Measurements from ENCODE around the gene MRPL49.
A peak's percentile ranks its signal among the peaks of the same experiment; 100 is the strongest.

The MRPL49 gene

DNA sequence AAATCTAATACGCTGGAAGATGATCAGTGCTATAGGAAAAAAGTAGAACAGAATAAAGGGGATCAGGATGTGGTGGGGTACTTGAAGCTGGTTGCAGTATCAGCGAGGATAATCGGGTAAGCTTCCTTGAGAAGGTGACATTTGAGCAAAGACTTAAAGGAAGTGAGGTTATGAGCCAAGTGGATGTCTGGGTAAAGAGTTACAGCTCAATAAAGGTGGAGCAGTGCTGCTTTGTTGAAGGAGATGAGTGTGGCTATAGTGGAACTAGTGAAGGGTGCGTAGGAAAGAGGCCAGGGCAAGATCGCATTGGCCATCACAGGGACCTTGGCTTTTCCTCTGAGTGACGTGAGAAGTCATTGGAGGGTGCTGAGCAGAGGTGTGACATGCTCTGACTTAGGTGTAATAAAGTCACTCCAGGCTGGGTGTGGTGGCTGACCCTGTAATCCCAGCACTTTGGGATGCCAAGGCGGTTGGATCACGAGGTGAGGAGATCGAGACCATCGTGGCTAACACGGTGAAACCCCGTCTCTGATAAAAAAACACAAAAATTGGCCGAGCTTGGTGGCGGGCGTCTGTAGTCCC lies 14.5 kb downstream of the MRPL49 start (continued):
- TF ChIP-seq, protein P1, sequence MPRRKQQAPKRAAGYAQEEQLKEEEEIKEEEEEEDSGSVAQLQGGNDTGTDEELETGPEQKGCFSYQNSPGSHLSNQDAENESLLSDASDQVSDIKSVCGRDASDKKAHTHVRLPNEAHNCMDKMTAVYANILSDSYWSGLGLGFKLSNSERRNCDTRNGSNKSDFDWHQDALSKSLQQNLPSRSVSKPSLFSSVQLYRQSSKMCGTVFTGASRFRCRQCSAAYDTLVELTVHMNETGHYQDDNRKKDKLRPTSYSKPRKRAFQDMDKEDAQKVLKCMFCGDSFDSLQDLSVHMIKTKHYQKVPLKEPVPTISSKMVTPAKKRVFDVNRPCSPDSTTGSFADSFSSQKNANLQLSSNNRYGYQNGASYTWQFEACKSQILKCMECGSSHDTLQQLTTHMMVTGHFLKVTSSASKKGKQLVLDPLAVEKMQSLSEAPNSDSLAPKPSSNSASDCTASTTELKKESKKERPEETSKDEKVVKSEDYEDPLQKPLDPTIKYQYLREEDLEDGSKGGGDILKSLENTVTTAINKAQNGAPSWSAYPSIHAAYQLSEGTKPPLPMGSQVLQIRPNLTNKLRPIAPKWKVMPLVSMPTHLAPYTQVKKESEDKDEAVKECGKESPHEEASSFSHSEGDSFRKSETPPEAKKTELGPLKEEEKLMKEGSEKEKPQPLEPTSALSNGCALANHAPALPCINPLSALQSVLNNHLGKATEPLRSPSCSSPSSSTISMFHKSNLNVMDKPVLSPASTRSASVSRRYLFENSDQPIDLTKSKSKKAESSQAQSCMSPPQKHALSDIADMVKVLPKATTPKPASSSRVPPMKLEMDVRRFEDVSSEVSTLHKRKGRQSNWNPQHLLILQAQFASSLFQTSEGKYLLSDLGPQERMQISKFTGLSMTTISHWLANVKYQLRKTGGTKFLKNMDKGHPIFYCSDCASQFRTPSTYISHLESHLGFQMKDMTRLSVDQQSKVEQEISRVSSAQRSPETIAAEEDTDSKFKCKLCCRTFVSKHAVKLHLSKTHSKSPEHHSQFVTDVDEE (CRISPR knock-in tag; IDR thresholded peaks at IDR 0.05) = no peak
- TF ChIP-seq ARNTL (CRISPR knock-in tag; IDR thresholded peaks at IDR 0.05; ENCODE audit: borderline replicate concordance, low read depth) = no peak
- no peak for TF ChIP-seq ZFP3 (CRISPR knock-in tag; IDR thresholded peaks at IDR 0.05)
- TF ChIP-seq TCF4 (CRISPR knock-in tag; IDR thresholded peaks at IDR 0.05; ENCODE audit: borderline replicate concordance) = no peak
- TF ChIP-seq TOX (CRISPR knock-in tag; IDR thresholded peaks at IDR 0.05; ENCODE audit: borderline replicate concordance) = no peak
- TF ChIP-seq CSDC2 (CRISPR knock-in tag; IDR thresholded peaks at IDR 0.05) = no peak
- TF ChIP-seq, protein P2, sequence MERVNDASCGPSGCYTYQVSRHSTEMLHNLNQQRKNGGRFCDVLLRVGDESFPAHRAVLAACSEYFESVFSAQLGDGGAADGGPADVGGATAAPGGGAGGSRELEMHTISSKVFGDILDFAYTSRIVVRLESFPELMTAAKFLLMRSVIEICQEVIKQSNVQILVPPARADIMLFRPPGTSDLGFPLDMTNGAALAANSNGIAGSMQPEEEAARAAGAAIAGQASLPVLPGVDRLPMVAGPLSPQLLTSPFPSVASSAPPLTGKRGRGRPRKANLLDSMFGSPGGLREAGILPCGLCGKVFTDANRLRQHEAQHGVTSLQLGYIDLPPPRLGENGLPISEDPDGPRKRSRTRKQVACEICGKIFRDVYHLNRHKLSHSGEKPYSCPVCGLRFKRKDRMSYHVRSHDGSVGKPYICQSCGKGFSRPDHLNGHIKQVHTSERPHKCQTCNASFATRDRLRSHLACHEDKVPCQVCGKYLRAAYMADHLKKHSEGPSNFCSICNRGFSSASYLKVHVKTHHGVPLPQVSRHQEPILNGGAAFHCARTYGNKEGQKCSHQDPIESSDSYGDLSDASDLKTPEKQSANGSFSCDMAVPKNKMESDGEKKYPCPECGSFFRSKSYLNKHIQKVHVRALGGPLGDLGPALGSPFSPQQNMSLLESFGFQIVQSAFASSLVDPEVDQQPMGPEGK (CRISPR knock-in tag; IDR thresholded peaks at IDR 0.05; ENCODE audit: borderline replicate concordance) = no peak
- no peak for TF ChIP-seq RARB (CRISPR knock-in tag; IDR thresholded peaks at IDR 0.05)
- TF ChIP-seq BACH2 (CRISPR knock-in tag; IDR thresholded peaks at IDR 0.05; ENCODE audit: borderline replicate concordance) = no peak

DNA sequence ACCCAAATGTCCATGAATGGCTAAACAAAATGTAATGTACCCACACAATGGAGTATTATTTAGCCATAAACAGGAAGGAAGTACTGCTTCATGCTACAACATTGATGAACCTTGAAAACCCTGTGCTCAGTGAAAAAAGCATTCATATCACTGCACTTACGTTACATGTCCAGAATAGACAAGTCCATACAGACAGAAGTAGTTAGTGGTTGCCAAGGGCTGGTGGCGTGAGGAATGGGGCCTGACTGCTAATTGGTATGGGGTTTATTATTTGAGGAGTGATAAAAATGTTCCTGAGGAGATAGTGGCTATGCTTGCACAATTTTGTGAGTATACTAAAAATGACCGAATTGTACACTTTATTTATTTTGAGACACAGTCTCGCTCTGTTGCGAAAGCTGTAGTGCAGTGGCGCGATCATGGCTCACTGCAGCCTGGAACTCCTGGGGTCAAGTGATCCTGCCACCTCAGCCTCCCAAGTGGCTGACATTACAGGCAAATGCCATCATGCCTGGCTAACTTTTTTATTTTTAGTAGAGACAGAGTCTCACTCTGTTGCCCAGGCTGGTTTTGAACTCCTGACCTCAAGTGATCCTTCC lies 19.9 kb downstream of the MRPL49 start:
- TF ChIP-seq RARB (CRISPR knock-in tag; IDR thresholded peaks at IDR 0.05) (no peak), GLIS3 (CRISPR knock-in tag; IDR thresholded peaks at IDR 0.05) (no peak), OSR1 (CRISPR knock-in tag; IDR thresholded peaks at IDR 0.05) (no peak), ZNF8 (CRISPR knock-in tag; IDR thresholded peaks at IDR 0.05) (no peak)
- ATAC-seq = no peak

DNA sequence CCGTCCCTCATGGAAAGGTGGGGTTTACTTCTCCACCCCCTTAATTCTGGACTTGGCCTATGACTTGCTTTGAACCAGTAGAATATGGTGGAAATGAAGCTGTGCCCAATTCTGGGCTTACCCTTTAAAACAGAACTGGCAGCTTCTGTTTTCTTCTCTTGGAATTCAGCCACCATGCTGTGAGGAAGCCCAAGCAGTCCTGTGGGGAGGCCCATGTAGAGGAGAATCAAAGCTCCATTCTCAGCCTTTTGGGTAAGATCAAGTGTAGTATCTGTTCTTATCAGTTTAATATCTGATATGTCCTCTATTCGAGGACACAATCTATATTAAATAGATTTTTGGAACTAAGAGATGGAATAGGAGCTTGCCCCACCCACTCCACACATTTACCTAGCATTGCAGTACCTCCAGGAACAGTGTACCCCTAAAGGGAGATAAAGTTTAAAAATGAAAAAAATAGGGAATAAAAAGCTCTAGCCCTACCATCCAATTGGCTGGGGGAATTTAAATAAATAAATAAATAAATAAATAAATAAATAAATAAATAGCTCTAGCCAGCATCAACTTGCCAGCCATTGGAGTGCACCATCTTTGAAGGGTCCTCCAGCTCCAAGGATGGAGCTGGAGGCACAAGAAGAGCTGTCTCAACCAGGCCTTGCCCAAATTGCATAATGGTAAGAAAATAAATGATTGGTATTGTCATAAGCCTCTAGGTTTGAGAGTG lies 25.4 kb downstream of the MRPL49 start:
- 0 out of 2 replicates have a peak, but pooled peaks have one; percentile 52 for TF ChIP-seq ZNF565 (CRISPR knock-in tag; conservative IDR thresholded peaks at IDR 0.05; ENCODE audit: low read depth)
- TF ChIP-seq, protein P1 (CRISPR knock-in tag; IDR thresholded peaks at IDR 0.05) = no peak
- ATAC-seq = no peak

DNA sequence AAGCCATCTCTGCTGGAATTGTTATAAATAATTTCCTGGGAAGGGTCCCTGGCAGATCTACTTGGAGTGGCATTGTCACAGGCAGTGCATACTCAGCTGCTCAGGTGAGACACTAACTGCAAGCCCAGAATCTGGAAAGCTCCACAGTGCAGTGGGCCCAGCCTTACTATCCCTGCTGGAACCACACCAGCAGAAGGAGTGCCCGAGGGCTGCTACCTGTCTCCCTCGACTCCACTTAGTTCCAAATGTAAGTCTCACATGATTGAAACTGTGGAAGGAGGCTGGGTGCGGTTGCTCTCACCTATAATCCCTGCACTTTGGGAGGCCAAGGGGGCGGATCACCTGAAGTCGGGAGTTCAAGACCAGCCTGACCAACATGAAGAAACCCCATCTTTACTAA lies 26.5 kb downstream of the MRPL49 start:
- no peak for ATAC-seq
- TF ChIP-seq OSR1 (CRISPR knock-in tag; IDR thresholded peaks at IDR 0.05) (no peak), ESRRG (CRISPR knock-in tag; IDR thresholded peaks at IDR 0.05) (no peak), ZFP3 (CRISPR knock-in tag; IDR thresholded peaks at IDR 0.05) (no peak), RARB (CRISPR knock-in tag; IDR thresholded peaks at IDR 0.05) (no peak), SNAI2 (CRISPR knock-in tag; IDR thresholded peaks at IDR 0.05) (no peak), TCF4 (CRISPR knock-in tag; IDR thresholded peaks at IDR 0.05; ENCODE audit: borderline replicate concordance) (no peak), ARNTL (CRISPR knock-in tag; IDR thresholded peaks at IDR 0.05; ENCODE audit: borderline replicate concordance, low read depth) (no peak), ZNF8 (CRISPR knock-in tag; IDR thresholded peaks at IDR 0.05) (no peak), TOX (CRISPR knock-in tag; IDR thresholded peaks at IDR 0.05; ENCODE audit: borderline replicate concordance) (no peak)
- TF ChIP-seq, protein P3, sequence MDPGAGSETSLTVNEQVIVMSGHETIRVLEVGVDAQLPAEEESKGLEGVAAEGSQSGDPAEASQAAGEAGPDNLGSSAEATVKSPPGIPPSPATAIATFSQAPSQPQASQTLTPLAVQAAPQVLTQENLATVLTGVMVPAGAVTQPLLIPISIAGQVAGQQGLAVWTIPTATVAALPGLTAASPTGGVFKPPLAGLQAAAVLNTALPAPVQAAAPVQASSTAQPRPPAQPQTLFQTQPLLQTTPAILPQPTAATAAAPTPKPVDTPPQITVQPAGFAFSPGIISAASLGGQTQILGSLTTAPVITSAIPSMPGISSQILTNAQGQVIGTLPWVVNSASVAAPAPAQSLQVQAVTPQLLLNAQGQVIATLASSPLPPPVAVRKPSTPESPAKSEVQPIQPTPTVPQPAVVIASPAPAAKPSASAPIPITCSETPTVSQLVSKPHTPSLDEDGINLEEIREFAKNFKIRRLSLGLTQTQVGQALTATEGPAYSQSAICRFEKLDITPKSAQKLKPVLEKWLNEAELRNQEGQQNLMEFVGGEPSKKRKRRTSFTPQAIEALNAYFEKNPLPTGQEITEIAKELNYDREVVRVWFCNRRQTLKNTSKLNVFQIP (CRISPR knock-in tag; IDR thresholded peaks at IDR 0.05; ENCODE audit: borderline replicate concordance, low read depth) = no peak
- TF ChIP-seq, protein P4, sequence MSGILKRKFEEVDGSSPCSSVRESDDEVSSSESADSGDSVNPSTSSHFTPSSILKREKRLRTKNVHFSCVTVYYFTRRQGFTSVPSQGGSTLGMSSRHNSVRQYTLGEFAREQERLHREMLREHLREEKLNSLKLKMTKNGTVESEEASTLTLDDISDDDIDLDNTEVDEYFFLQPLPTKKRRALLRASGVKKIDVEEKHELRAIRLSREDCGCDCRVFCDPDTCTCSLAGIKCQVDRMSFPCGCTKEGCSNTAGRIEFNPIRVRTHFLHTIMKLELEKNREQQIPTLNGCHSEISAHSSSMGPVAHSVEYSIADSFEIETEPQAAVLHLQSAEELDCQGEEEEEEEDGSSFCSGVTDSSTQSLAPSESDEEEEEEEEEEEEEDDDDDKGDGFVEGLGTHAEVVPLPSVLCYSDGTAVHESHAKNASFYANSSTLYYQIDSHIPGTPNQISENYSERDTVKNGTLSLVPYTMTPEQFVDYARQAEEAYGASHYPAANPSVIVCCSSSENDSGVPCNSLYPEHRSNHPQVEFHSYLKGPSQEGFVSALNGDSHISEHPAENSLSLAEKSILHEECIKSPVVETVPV (CRISPR knock-in tag; IDR thresholded peaks at IDR 0.05) = no peak
- TF ChIP-seq, protein P5, sequence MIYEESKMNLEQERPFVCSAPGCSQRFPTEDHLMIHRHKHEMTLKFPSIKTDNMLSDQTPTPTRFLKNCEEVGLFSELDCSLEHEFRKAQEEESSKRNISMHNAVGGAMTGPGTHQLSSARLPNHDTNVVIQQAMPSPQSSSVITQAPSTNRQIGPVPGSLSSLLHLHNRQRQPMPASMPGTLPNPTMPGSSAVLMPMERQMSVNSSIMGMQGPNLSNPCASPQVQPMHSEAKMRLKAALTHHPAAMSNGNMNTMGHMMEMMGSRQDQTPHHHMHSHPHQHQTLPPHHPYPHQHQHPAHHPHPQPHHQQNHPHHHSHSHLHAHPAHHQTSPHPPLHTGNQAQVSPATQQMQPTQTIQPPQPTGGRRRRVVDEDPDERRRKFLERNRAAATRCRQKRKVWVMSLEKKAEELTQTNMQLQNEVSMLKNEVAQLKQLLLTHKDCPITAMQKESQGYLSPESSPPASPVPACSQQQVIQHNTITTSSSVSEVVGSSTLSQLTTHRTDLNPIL (CRISPR knock-in tag; IDR thresholded peaks at IDR 0.05; ENCODE audit: low read depth) = no peak
- TF ChIP-seq, protein P2 (CRISPR knock-in tag; IDR thresholded peaks at IDR 0.05; ENCODE audit: borderline replicate concordance) = no peak
